ENCODE measurements around the gene RBBP8.

RBBP8 gene

GRCh38 chr18:23058746-23059415 lies 125.8 kb downstream of the RBBP8 start:
- Histone ChIP-seq H3K27ac (no peak overlapping the region), H3K4me3 (no peak overlapping the region)
- DNase-seq (ENCODE audit: low spot score) = no peak
- no peak for TF ChIP-seq CTCF (IDR thresholded peaks at IDR 0.05)

GRCh38 chr18:23059541-23060465 lies 126.7 kb downstream of the RBBP8 start:
- TF ChIP-seq CTCF (IDR thresholded peaks at IDR 0.05) = no peak
- no peak overlapping the region for H3K27ac ChIP-seq
- no peak for DNase-seq (ENCODE audit: low spot score)
- H3K4me3 ChIP-seq = no peak overlapping the region

- no peak for DNase-seq (ENCODE audit: low spot score)
- TF ChIP-seq CTCF (IDR thresholded peaks at IDR 0.05) = no peak
Measured at GRCh38 chr18:23062011-23062410, 128.9 kb downstream of the RBBP8 start.

GRCh38 chr18:23063502-23063901 lies 130.4 kb downstream of the RBBP8 start:
- Histone ChIP-seq H3K27ac (no peak overlapping the region), H3K4me3 (no peak overlapping the region)
- DNase-seq (ENCODE audit: low spot score) = no peak
- no peak for TF ChIP-seq CTCF (IDR thresholded peaks at IDR 0.05)

More at GRCh38 chr18:23062011-23062410, 128.9 kb downstream of the RBBP8 start:
- Histone ChIP-seq H3K27ac (no peak overlapping the region), H3K4me3 (no peak overlapping the region)

GRCh38 chr18:23065234-23065806 lies 132.2 kb downstream of the RBBP8 start:
- TF ChIP-seq CTCF (IDR thresholded peaks at IDR 0.05) = no peak
- H3K4me3 ChIP-seq = no peak overlapping the region
- no peak overlapping the region for H3K27ac ChIP-seq
- DNase-seq (ENCODE audit: low spot score) = no peak

GRCh38 chr18:23066060-23066459 lies 132.9 kb downstream of the RBBP8 start:
- Histone ChIP-seq H3K27ac (no peak overlapping the region), H3K4me3 (no peak overlapping the region)
- TF ChIP-seq CTCF (IDR thresholded peaks at IDR 0.05) = no peak
- no peak for DNase-seq (ENCODE audit: low spot score)
